ENCODE measurements around the gene MAP7. TPM values are rescaled to one million over a fixed set of nuclear protein-coding genes. Genes with fewer than 3 reads are reported as not detected.

Gene MAP7
- total and polyA plus RNA-seq, 2 of the 13 experiments (the other 11 are each of a cell fraction or from before 2014, with no cell fraction given): 0.04 TPM; not detected in 1

GRCh38 chr6:136582711-136583471 is 32.7 kb upstream of the MAP7 start:
- Histone ChIP-seq H2AFZ (ENCODE audit: low read length) (no peak overlapping the region), H3K9me3 (ENCODE audit: low read length) (no peaks in the 10 kb centered on the region), H3K4me1 (ENCODE audit: insufficient read depth, low read length) (no peaks in the 10 kb centered on the region), H3K27me3 (ENCODE audit: control insufficient read depth in 1 of 2, insufficient read depth in 2 of 2, low read length in 2 of 2) (no peaks in the 10 kb centered on the region), H3K79me2 (ENCODE audit: insufficient read depth, low read length) (no peaks in the 10 kb centered on the region), H3K27ac (ENCODE audit: extremely low read length, insufficient read depth, low read length) (no peak overlapping the region), H3K9ac (ENCODE audit: insufficient read depth, low read depth, low read length) (no peak overlapping the region), H3K36me3 (replicated peaks in 1 of 2; ENCODE audit: control insufficient read depth in 1 of 2, insufficient read depth in 2 of 2, low read length in 2 of 2) (no peaks in the 10 kb centered on the region), H4K20me1 (ENCODE audit: insufficient read depth, low read length) (no peaks in the 10 kb centered on the region), H3K4me3 (replicated peaks in 1 of 3; ENCODE audit: insufficient read depth in 1 of 3, low read depth in 2 of 3, low read length in 3 of 3) (no peak overlapping the region), H3K4me2 (ENCODE audit: low read depth, low read length) (no peak overlapping the region)
- ChIA-PET POLR2A (no interaction called here), CTCF (ENCODE audit: low intra/inter-chr PET ratio, low total read pairs) (no interaction called here)
- ATAC-seq (no peak), FAIRE-seq (no peak), DNase-seq (ENCODE audit: low spot score) (peak; percentile 7)
- WGBS (ENCODE audit: low lambda C conversion rate): 13% methylated on average over 3 of the region's 3 CpGs
- in situ Hi-C loops (cut with HindIII; ENCODE audit: extremely low pct_ligation_motif_present, low pct_unique_long_range_greater_than_20kb) (no loop called here), intact Hi-C loops (cut with micrococcal nuclease; ENCODE audit: unreplicated experiment) (loop anchor here (10.0 kb wide), 1 partner anchor 212 kb away; the partner anchor contains the start of gene MAP3K5)
- TF ChIP-seq ARID3A (IDR thresholded peaks at IDR 0.05; ENCODE audit: low read depth, low read length): peak; percentile 67; the same call in 1 of the 2 replicates
- no peak for TF ChIP-seq ZNF572 (CRISPR knock-in tag; IDR thresholded peaks at IDR 0.05)
- no peak for TF ChIP-seq ZNF362 (CRISPR knock-in tag; IDR thresholded peaks at IDR 0.05; ENCODE audit: borderline replicate concordance)
- no TSS peak for BruUV-seq (replicated peaks)

GRCh38 chr6:136579800-136580199 is 29.6 kb upstream of the MAP7 start:
- no peak for DNase-seq (ENCODE audit: low spot score)
- BruUV-seq (replicated peaks): no TSS peak
- Histone ChIP-seq H3K27ac (ENCODE audit: extremely low read length, insufficient read depth, low read length) (no peak overlapping the region), H3K4me3 (replicated peaks in 1 of 3; ENCODE audit: insufficient read depth in 1 of 3, low read depth in 2 of 3, low read length in 3 of 3) (no peak overlapping the region), H3K27me3 (ENCODE audit: control insufficient read depth in 1 of 2, insufficient read depth in 2 of 2, low read length in 2 of 2) (no peaks in the 10 kb centered on the region), H3K36me3 (replicated peaks in 1 of 2; ENCODE audit: control insufficient read depth in 1 of 2, insufficient read depth in 2 of 2, low read length in 2 of 2) (no peaks in the 10 kb centered on the region), H3K9ac (ENCODE audit: insufficient read depth, low read depth, low read length) (no peak overlapping the region), H4K20me1 (ENCODE audit: insufficient read depth, low read length) (no peaks in the 10 kb centered on the region), H3K4me2 (ENCODE audit: low read depth, low read length) (no peak overlapping the region), H3K9me3 (ENCODE audit: low read length) (no peaks in the 10 kb centered on the region), H3K79me2 (ENCODE audit: insufficient read depth, low read length) (no peaks in the 10 kb centered on the region), H2AFZ (ENCODE audit: low read length) (no peak overlapping the region), H3K4me1 (ENCODE audit: insufficient read depth, low read length) (no peaks in the 10 kb centered on the region)
- WGBS (ENCODE audit: low lambda C conversion rate): 14% methylated on average over 2 of the region's 2 CpGs
- TF ChIP-seq ZNF503 (CRISPR knock-in tag; IDR thresholded peaks at IDR 0.05): no peak
- TF ChIP-seq CEBPB (IDR thresholded peaks at IDR 0.05; ENCODE audit: borderline replicate concordance, low read depth, low read length): 0 out of 2 replicates have a peak, but pooled peaks have one; percentile 17
- in situ Hi-C loops (cut with HindIII; ENCODE audit: extremely low pct_ligation_motif_present, low pct_unique_long_range_greater_than_20kb): no loop called here
- ChIA-PET CTCF (ENCODE audit: low intra/inter-chr PET ratio, low total read pairs) (no interaction called here), POLR2A (no interaction called here)
- intact Hi-C loops (cut with micrococcal nuclease; ENCODE audit: unreplicated experiment): loop anchor here (10.0 kb wide), 1 partner anchor 215 kb away; the partner anchor contains the start of gene MAP3K5
- no peak for FAIRE-seq
- ATAC-seq: no peak

Measured in HepG2 (cell line).